Trophoblast cell (in vitro differentiated cells and primary cell): ENCODE measurements around the gene HIPK1.
"Not testable (repeated sequence)": the region's sequence is repeated elsewhere in the genome, so short reads cannot be mapped to it uniquely, and the experiment has no call there.

Experiments
- DNase-seq, 2 donors: peaks; one replicate each; pipeline ENCODE4 v3.0.0-alpha.2; 2016
- H2AFZ ChIP-seq: 2 replicates; pipeline ENCODE4 v1.6.1; 2013; ENCODE audit warnings: low read length, moderate library complexity, mild to moderate bottlenecking; ENCODE audit not compliant: insufficient read depth, poor library complexity
- H2AK5ac ChIP-seq: 2 replicates; pipeline ENCODE4 v1.6.1; 2013; ENCODE audit warnings: mild to moderate bottlenecking, low read length
- H2BK120ac ChIP-seq: 2 replicates; pipeline ENCODE4 v1.6.1; 2013; ENCODE audit warnings: low read length, mild to moderate bottlenecking, moderate library complexity; ENCODE audit not compliant: insufficient read depth, poor library complexity
- H2BK12ac ChIP-seq: 2 replicates; pipeline ENCODE4 v1.6.1; 2013; ENCODE audit warnings: mild to moderate bottlenecking, low read length, moderate library complexity
- H2BK5ac ChIP-seq: 2 replicates; pipeline ENCODE4 v1.6.1; 2013; ENCODE audit warnings: low read length, low read depth, moderate library complexity, mild to moderate bottlenecking; ENCODE audit not compliant: poor library complexity
- H3K14ac ChIP-seq: 2 replicates; pipeline ENCODE4 v1.6.1; 2013; ENCODE audit warnings: mild to moderate bottlenecking, low read length
- H3K18ac ChIP-seq: 2 replicates; pipeline ENCODE4 v1.6.1; 2013; ENCODE audit warnings: mild to moderate bottlenecking, low read length
- H3K23ac ChIP-seq: 2 replicates; pipeline ENCODE4 v1.6.1; 2013; ENCODE audit warnings: low read length
- H3K27ac ChIP-seq: 2 replicates; pipeline ENCODE4 v1.5.1; 2013; ENCODE audit warnings: low read depth, mild to moderate bottlenecking, inconsistent platforms, low read length, moderate library complexity
- H3K27me3 ChIP-seq: 2 replicates; pipeline ENCODE4 v1.6.1; 2013; ENCODE audit warnings: inconsistent platforms, mild to moderate bottlenecking, low read length, moderate library complexity; ENCODE audit not compliant: insufficient read depth
- H3K36me3 ChIP-seq, 2 experiments: 1 replicate in 1 of 2; 2 replicates in 1 of 2; pipeline ENCODE4 v1.6.1; 2013; ENCODE audit warnings: low read length in 2 of 2, mild to moderate bottlenecking in 2 of 2, moderate library complexity in 1 of 2; ENCODE audit not compliant: insufficient read depth in 2 of 2, control insufficient read depth in 1 of 2
- H3K4ac ChIP-seq: 2 replicates; pipeline ENCODE4 v1.6.1; 2013; ENCODE audit warnings: low read depth, mild to moderate bottlenecking, low read length, moderate library complexity
- H3K4me1 ChIP-seq, 2 experiments: 1 replicate in 1 of 2; 2 replicates in 1 of 2; pipeline ENCODE4 v1.6.1; 2013; ENCODE audit warnings: low read length in 2 of 2, mild to moderate bottlenecking in 2 of 2, moderate library complexity in 1 of 2; ENCODE audit not compliant: insufficient read depth in 2 of 2, control insufficient read depth in 1 of 2
- H3K4me2 ChIP-seq: 2 replicates; pipeline ENCODE4 v1.6.1; 2013; ENCODE audit warnings: inconsistent platforms, mild to moderate bottlenecking, low read length, moderate library complexity
- H3K4me3 ChIP-seq: 2 replicates; pipeline ENCODE4 v1.5.1; 2013; ENCODE audit warnings: mild to moderate bottlenecking, low read depth, low read length, inconsistent platforms
- H3K79me1 ChIP-seq: one replicate; pipeline ENCODE4 v1.6.1; 2013; ENCODE audit warnings: low read length
- H3K79me2 ChIP-seq: 2 replicates; pipeline ENCODE4 v1.6.1; 2013; ENCODE audit warnings: low read length, mild to moderate bottlenecking; ENCODE audit not compliant: control insufficient read depth, insufficient read depth, poor library complexity
- H3K9ac ChIP-seq: 2 replicates; pipeline ENCODE4 v1.6.1; 2013; ENCODE audit warnings: mild to moderate bottlenecking, low read length
- H3K9me3 ChIP-seq: 2 replicates; pipeline ENCODE4 v1.6.1; 2013; ENCODE audit warnings: low read depth, mild to moderate bottlenecking, control low read depth, inconsistent platforms, low read length; ENCODE audit not compliant: insufficient read depth
- H4K12ac ChIP-seq: 2 replicates; pipeline ENCODE4 v1.6.1; 2013; ENCODE audit warnings: low read depth, mild to moderate bottlenecking, low read length, moderate library complexity
- H4K8ac ChIP-seq: 2 replicates; pipeline ENCODE4 v1.6.1; 2013; ENCODE audit warnings: low read depth, mild to moderate bottlenecking, low read length, moderate library complexity
- H4K91ac ChIP-seq: one replicate; pipeline ENCODE4 v1.6.1; 2013; ENCODE audit warnings: low read depth, mild to moderate bottlenecking, low read length, moderate library complexity
- WGBS: extraction: QIAGEN DNeasy Blood & Tissue Kit; methylation state at CpG from one replicate; pipeline ENCODE4 v1.1.7; 2013; ENCODE audit warnings: missing lambda C conversion rate; ENCODE audit not compliant: insufficient read length, insufficient coverage; ENCODE audit errors: extremely low coverage; 5-methylcytosine and 5-hydroxymethylcytosine counted together

Gene HIPK1

GRCh38 chr1:113946112-113946511, 17.0 kb downstream of the HIPK1 start:
- H3K23ac ChIP-seq: no peak overlapping the region

GRCh38 chr1:113946678-113947387, 17.7 kb downstream of the HIPK1 start:
- no peaks in the 10 kb centered on the region for H3K79me2 ChIP-seq
- no peaks in the 10 kb centered on the region for H3K79me1 ChIP-seq
- no peak overlapping the region for H3K27ac ChIP-seq
- H3K18ac ChIP-seq: no peak overlapping the region
- no peak overlapping the region for H3K14ac ChIP-seq
- no peak overlapping the region for H2BK120ac ChIP-seq
- no peaks in the 10 kb centered on the region for H3K9me3 ChIP-seq
- no peak overlapping the region for H3K4ac ChIP-seq
- peaks cover 4 to 5% of the 10 kb centered on the region in 2 experiments for H3K36me3 ChIP-seq
- H3K27me3 ChIP-seq: no peaks in the 10 kb centered on the region
- no peak overlapping the region for H2AK5ac ChIP-seq
- no peak overlapping the region for H4K8ac ChIP-seq
- H3K9ac ChIP-seq: no peak overlapping the region
- no peak overlapping the region for H3K4me3 ChIP-seq
- no peak overlapping the region for H2AFZ ChIP-seq
- no peak overlapping the region for H3K4me2 ChIP-seq
- H4K12ac ChIP-seq: no peak overlapping the region
- DNase-seq: peak; percentile 18 to 57
- no peak overlapping the region for H2BK12ac ChIP-seq
- no peak overlapping the region for H4K91ac ChIP-seq
- WGBS: no CpG with 5 or more reads among the region's 3 CpGs
- H3K4me1 ChIP-seq: no peaks in the 10 kb centered on the region
- H3K23ac ChIP-seq: no peak overlapping the region
- H2BK5ac ChIP-seq: no peak overlapping the region

More at GRCh38 chr1:113946112-113946511, 17.0 kb downstream of the HIPK1 start:
- H3K36me3 ChIP-seq: peaks cover 6 to 7% of the 10 kb centered on the region in 2 experiments
- H3K4me2 ChIP-seq: no peak overlapping the region
- no peak overlapping the region for H2BK5ac ChIP-seq
- no peaks in the 10 kb centered on the region for H3K4me1 ChIP-seq
- H3K79me2 ChIP-seq: no peaks in the 10 kb centered on the region
- no peak overlapping the region for H2AFZ ChIP-seq
- WGBS: no CpG with 5 or more reads among the region's 1 CpG
- no peak overlapping the region for H4K8ac ChIP-seq
- H3K9me3 ChIP-seq: no peaks in the 10 kb centered on the region
- H2BK120ac ChIP-seq: no peak overlapping the region
- no peak overlapping the region for H3K4me3 ChIP-seq
- H4K91ac ChIP-seq: no peak overlapping the region
- H3K4ac ChIP-seq: no peak overlapping the region
- H3K79me1 ChIP-seq: no peaks in the 10 kb centered on the region
- no peak overlapping the region for H3K9ac ChIP-seq
- no peak overlapping the region for H3K27ac ChIP-seq
- H2BK12ac ChIP-seq: no peak overlapping the region
- H3K14ac ChIP-seq: no peak overlapping the region
- no peak overlapping the region for H3K18ac ChIP-seq
- H3K27me3 ChIP-seq: no peaks in the 10 kb centered on the region
- DNase-seq: no peak
- H4K12ac ChIP-seq: no peak overlapping the region
- no peak overlapping the region for H2AK5ac ChIP-seq

- no peak overlapping the region for H3K14ac ChIP-seq
- no peak overlapping the region for H4K8ac ChIP-seq
- no peak overlapping the region for H3K4ac ChIP-seq
- peaks cover 2% of the 10 kb centered on the region in 2 experiments for H3K36me3 ChIP-seq
- no peak overlapping the region for H2BK12ac ChIP-seq
- H3K9ac ChIP-seq: no peak overlapping the region
- H3K23ac ChIP-seq: no peak overlapping the region
- H3K4me2 ChIP-seq: no peak overlapping the region
- H4K91ac ChIP-seq: no peak overlapping the region
- H4K12ac ChIP-seq: no peak overlapping the region
- no peak overlapping the region for H2BK5ac ChIP-seq
- H3K27me3 ChIP-seq: no peaks in the 10 kb centered on the region
- WGBS: no CpG with 5 or more reads among the region's 3 CpGs
- no peaks in the 10 kb centered on the region for H3K79me2 ChIP-seq
- H2AFZ ChIP-seq: no peak overlapping the region
- no peaks in the 10 kb centered on the region for H3K79me1 ChIP-seq
- H3K4me1 ChIP-seq: no peaks in the 10 kb centered on the region
- no peak for DNase-seq
- no peak overlapping the region for H2AK5ac ChIP-seq
- H3K4me3 ChIP-seq: no peak overlapping the region
- H2BK120ac ChIP-seq: no peak overlapping the region
- no peaks in the 10 kb centered on the region for H3K9me3 ChIP-seq
- no peak overlapping the region for H3K27ac ChIP-seq
- no peak overlapping the region for H3K18ac ChIP-seq
Measured at GRCh38 chr1:113947388-113948107, 18.4 kb downstream of the HIPK1 start.

DNA sequence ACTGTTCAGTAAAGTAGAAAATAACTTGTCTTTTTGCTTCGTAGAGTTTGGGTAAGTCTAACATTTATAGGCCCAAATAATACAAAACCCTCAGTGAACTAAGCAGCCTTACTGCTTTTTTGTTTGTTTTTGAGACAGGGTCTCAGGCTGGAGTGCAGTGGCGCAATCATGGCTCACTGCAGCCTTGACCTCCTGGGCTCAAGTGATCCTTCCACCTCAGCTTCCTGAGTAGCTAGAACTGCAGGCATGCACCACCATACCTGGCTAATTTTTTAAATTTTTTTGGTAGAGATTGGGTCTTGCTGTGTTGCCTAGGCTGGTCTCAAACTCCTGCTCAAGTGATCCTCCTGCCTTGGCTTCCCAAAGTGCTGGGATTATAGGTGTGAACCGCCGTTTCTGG, 19.0 kb downstream of the HIPK1 start:
- not testable (repeated sequence) for H2AFZ ChIP-seq, H2BK120ac ChIP-seq, H3K4ac ChIP-seq, H3K4me1 ChIP-seq, H3K9me3 ChIP-seq, H3K27ac ChIP-seq, H3K9ac ChIP-seq, H3K79me2 ChIP-seq, H4K8ac ChIP-seq, H4K91ac ChIP-seq, H3K14ac ChIP-seq, H3K27me3 ChIP-seq, H3K79me1 ChIP-seq, H3K4me3 ChIP-seq, H2BK12ac ChIP-seq, H3K36me3 ChIP-seq, H4K12ac ChIP-seq, H3K18ac ChIP-seq, H2AK5ac ChIP-seq, H3K4me2 ChIP-seq, H2BK5ac ChIP-seq, H3K23ac ChIP-seq
- WGBS: no CpG with 5 or more reads among the region's 4 CpGs
- DNase-seq: peak; percentile 18 to 58
